IMR-90 (cell line): ENCODE measurements around the gene KIF6. TPM values are rescaled to one million over a fixed set of nuclear protein-coding genes. Genes with fewer than 3 reads are reported as not detected.

ENCODE experiments used
- ATAC-seq: fragments of 200-7000 bp; cut with Tn5 transposase; 2 replicates; pipeline ENCODE4 v1.9.1; 2020; ENCODE audit warnings: low read depth, mild to moderate bottlenecking, moderate library complexity
- BruUV-seq: library from RNA; stranded (reverse); fragments of 400-500 nt; replicated peaks from 2 replicates; lab custom pipeline; 2021; lab: Mats Ljungman, UMichigan
- CTCF ChIA-PET: fragments of 300-600 bp; formaldehyde crosslinking; extraction: SDS; loops from one replicate; lab custom pipeline; 2021; ENCODE audit warnings: antibody characterized with exemption; lab: Yijun Ruan, JAX
- POLR2A ChIA-PET: fragments of 300-600 bp; sonication (Branson Sonifier 250); formaldehyde crosslinking; loops from one replicate; lab custom pipeline; 2022; ENCODE audit warnings: antibody characterized with exemption; ENCODE audit not compliant: unreplicated experiment; lab: Charles Lee
- DNase-seq: peaks from one replicate; pipeline ENCODE4 v3.0.0; 2013
- H2AFZ ChIP-seq: replicated peaks from 2 replicates; pipeline ENCODE3; 2013; ENCODE audit warnings: low read length, mild to moderate bottlenecking; ENCODE audit not compliant: poor library complexity
- H2AK5ac ChIP-seq: 2 replicates; pipeline ENCODE4 v1.6.1; 2013; ENCODE audit warnings: low read depth, low read length, inconsistent platforms
- H2AK9ac ChIP-seq: replicated peaks from 2 replicates; pipeline ENCODE3; 2013; ENCODE audit warnings: mild to moderate bottlenecking, low read depth, low read length, moderate library complexity; ENCODE audit not compliant: poor library complexity
- H2BK120ac ChIP-seq: 2 replicates; pipeline ENCODE4 v1.6.1; 2013; ENCODE audit warnings: low read depth, low read length, inconsistent platforms
- H2BK15ac ChIP-seq: 3 replicates; pipeline ENCODE4 v1.6.1; 2013; ENCODE audit warnings: low read depth, low read length, inconsistent platforms
- H2BK20ac ChIP-seq: 2 replicates; pipeline ENCODE4 v1.6.1; 2013; ENCODE audit warnings: low read depth, mild to moderate bottlenecking, inconsistent platforms, low read length, moderate library complexity
- H2BK5ac ChIP-seq: 2 replicates; pipeline ENCODE4 v1.6.1; 2013; ENCODE audit warnings: mild to moderate bottlenecking, low read depth, low read length, inconsistent platforms; ENCODE audit not compliant: poor library complexity, severe bottlenecking
- H3K14ac ChIP-seq: replicated peaks from 2 replicates; pipeline ENCODE4 v1.6.1; 2013; ENCODE audit warnings: low read depth, low read length, inconsistent platforms
- H3K18ac ChIP-seq: 2 replicates; pipeline ENCODE4 v1.6.1; 2013; ENCODE audit warnings: low read depth, low read length, control low read depth
- H3K23ac ChIP-seq: 2 replicates; pipeline ENCODE4 v1.6.1; 2013; ENCODE audit warnings: low read depth, low read length, inconsistent platforms
- H3K27ac ChIP-seq: 2 replicates; pipeline ENCODE4 v1.5.1; 2013; ENCODE audit warnings: mild to moderate bottlenecking, control low read depth, low read length; ENCODE audit not compliant: insufficient read depth
- H3K27me3 ChIP-seq: 2 replicates; pipeline ENCODE4 v1.6.1; 2013; ENCODE audit warnings: low read length; ENCODE audit not compliant: control insufficient read depth, insufficient read depth
- H3K36me3 ChIP-seq: 2 replicates; pipeline ENCODE4 v1.6.1; 2013; ENCODE audit warnings: low read length, mixed read lengths; ENCODE audit not compliant: control insufficient read depth, insufficient read depth
- H3K4ac ChIP-seq: 2 replicates; pipeline ENCODE4 v1.6.1; 2013; ENCODE audit warnings: low read depth, low read length, inconsistent platforms
- H3K4me1 ChIP-seq: 2 replicates; pipeline ENCODE4 v1.6.1; 2013; ENCODE audit warnings: low read length, mixed read lengths; ENCODE audit not compliant: control insufficient read depth, insufficient read depth
- H3K4me2 ChIP-seq: 2 replicates; pipeline ENCODE4 v1.6.1; 2013; ENCODE audit warnings: low read depth, mild to moderate bottlenecking, control low read depth, low read length, moderate library complexity
- H3K4me3 ChIP-seq: 2 replicates; pipeline ENCODE4 v1.5.1; 2013; ENCODE audit warnings: low read depth, mild to moderate bottlenecking, control low read depth, low read length, moderate library complexity; ENCODE audit not compliant: insufficient read depth
- H3K56ac ChIP-seq: 2 replicates; pipeline ENCODE4 v1.6.1; 2013; ENCODE audit warnings: low read length, inconsistent platforms; ENCODE audit not compliant: insufficient read depth; ENCODE audit errors: extremely low read depth
- H3K79me1 ChIP-seq, 2 experiments: 2 replicates each; pipeline ENCODE4 v1.6.1; 2013; ENCODE audit warnings: low read length in 2 of 2, inconsistent platforms in 1 of 2, low read depth in 1 of 2
- H3K9ac ChIP-seq: 2 replicates; pipeline ENCODE4 v1.6.1; 2013; ENCODE audit warnings: low read depth, low read length, control low read depth
- H3K9me1 ChIP-seq: 2 replicates; pipeline ENCODE4 v1.6.1; 2013; ENCODE audit warnings: low read length, inconsistent platforms; ENCODE audit not compliant: insufficient read depth
- H3K9me3 ChIP-seq: 2 replicates; pipeline ENCODE4 v1.6.1; 2013; ENCODE audit warnings: low read length; ENCODE audit not compliant: control insufficient read depth, insufficient read depth
- H4K20me1 ChIP-seq: 2 replicates; pipeline ENCODE4 v1.6.1; 2013; ENCODE audit warnings: low read length, inconsistent platforms; ENCODE audit not compliant: insufficient read depth
- H4K5ac ChIP-seq: 2 replicates; pipeline ENCODE4 v1.6.1; 2013; ENCODE audit warnings: mild to moderate bottlenecking, low read depth, low read length, control low read depth
- H4K8ac ChIP-seq, 2 experiments: 2 replicates each; pipeline ENCODE4 v1.6.1; 2013; ENCODE audit warnings: low read depth in 2 of 2, low read length in 2 of 2, control low read depth in 1 of 2, inconsistent platforms in 1 of 2
- H4K91ac ChIP-seq: 2 replicates; pipeline ENCODE4 v1.6.1; 2013; ENCODE audit warnings: low read depth, low read length, inconsistent platforms; ENCODE audit not compliant: insufficient read depth
- BHLHE40 ChIP-seq: fragments of 150-350 bp; IDR thresholded peaks from 2 replicates; pipeline ENCODE4 v1.6.1; 2016; ENCODE audit warnings: mild to moderate bottlenecking, low read depth, low read length
- MAFK ChIP-seq: IDR thresholded peaks from 2 replicates; pipeline ENCODE4 v1.6.1; 2012; ENCODE audit warnings: low read depth, low read length, improper control_type of control experiment
- MAZ ChIP-seq: IDR thresholded peaks from 2 replicates; pipeline ENCODE4 v1.6.1; 2012; ENCODE audit warnings: low read depth, mild to moderate bottlenecking, low read length, improper control_type of control experiment, moderate library complexity, borderline replicate concordance
- POLR2A ChIP-seq: IDR thresholded peaks from 2 replicates; pipeline ENCODE4 v1.6.1; 2012; ENCODE audit warnings: mild to moderate bottlenecking, low read depth, low read length
- RAD21 ChIP-seq: IDR thresholded peaks from 2 replicates; pipeline ENCODE4 v1.6.1; 2012; ENCODE audit warnings: low read length, improper control_type of control experiment
- RCOR1 ChIP-seq: IDR thresholded peaks from 2 replicates; pipeline ENCODE4 v1.6.1; 2012; ENCODE audit warnings: mild to moderate bottlenecking, low read length, improper control_type of control experiment; ENCODE audit not compliant: insufficient replicate concordance
- SMC3 ChIP-seq: fragments of 150-350 bp; IDR thresholded peaks from 2 replicates; pipeline ENCODE4 v1.6.1; 2016; ENCODE audit warnings: low read depth, mild to moderate bottlenecking, antibody characterized with exemption, low read length, moderate library complexity
- USF2 ChIP-seq: fragments of 150-350 bp; IDR thresholded peaks from 2 replicates; pipeline ENCODE4 v1.6.1; 2017; ENCODE audit warnings: mild to moderate bottlenecking, antibody characterized with exemption, low read length, low read depth
- WGBS, 2 experiments: methylation state at CpG; one replicate each; pipeline versions ENCODE4 v1.1.5 to v1.1.7; 2013; ENCODE audit warnings: missing lambda C conversion rate in 2 of 2; ENCODE audit not compliant: insufficient read length in 1 of 2; ENCODE audit errors: extremely low coverage in 2 of 2; 5-methylcytosine and 5-hydroxymethylcytosine counted together
- dilution Hi-C: fragments of 300-500 bp; cut with HindIII; formaldehyde crosslinking; loops from one replicate; pipeline ENCODE4 v1.14.3; 2018; ENCODE audit warnings: low sequenced_read_pairs; ENCODE audit not compliant: unreplicated experiment
- in situ Hi-C: fragments of 300-500 bp; cut with MboI; formaldehyde crosslinking; loops from 3 replicates; pipeline ENCODE4 v1.14.3; 2019; ENCODE audit warnings: low sequenced_read_pairs, inconsistent platforms, mixed read lengths
- intact Hi-C: fragments of 100-400 bp; cut with micrococcal nuclease; formaldehyde crosslinking; loops from 2 replicates; pipeline ENCODE4 v1.10.0; 2022
- polyA plus RNA-seq, 3 experiments: library from polyadenylated mRNA; depleted of rRNA; stranded (reverse); fragments of >200 nt; gene quantifications; 2 replicates each; pipeline ENCODE4 v1.2.3, GENCODE V29; 2012; ENCODE audit warnings: low replicate concordance in 1 of 3
- total RNA-seq: library from RNA; depleted of rRNA; stranded (reverse); fragments of >200 nt; gene quantifications from 2 replicates; pipeline ENCODE4 v1.2.3, GENCODE V29; 2012

Gene KIF6
- total and polyA plus RNA-seq, 2 of the 4 experiments (the other 2 are of a cell fraction): under 0.01 to 0.10 TPM

- dilution Hi-C loops: no loop called here
- CTCF ChIA-PET: no interaction called here
Measured at GRCh38 chr6:39330057-39330456, 395.2 kb downstream of the KIF6 start.

More at GRCh38 chr6:39330057-39330456, 395.2 kb downstream of the KIF6 start:
- Histone ChIP-seq H3K4me2 (no peak overlapping the region), H3K27ac (no peak overlapping the region), H2BK120ac (no peak overlapping the region), H2AK9ac (peak overlapping the region; percentile 3), H3K18ac (no peak overlapping the region), H3K9ac (no peak overlapping the region), H3K23ac (no peak overlapping the region), H3K4me3 (no peak overlapping the region), H3K4ac (no peak overlapping the region), H2AFZ (no peak overlapping the region), H3K14ac (no peak overlapping the region), H3K27me3 (no peaks in the 10 kb centered on the region; the same call in 1 of the 2 replicates), H2BK20ac (no peak overlapping the region), H3K79me1 (no peaks in the 10 kb centered on the region), H3K9me3 (no peaks in the 10 kb centered on the region), H2BK15ac (no peak overlapping the region), H3K9me1 (no peaks in the 10 kb centered on the region), H3K56ac (no peak overlapping the region), H4K8ac (no peak overlapping the region), H4K20me1 (no peaks in the 10 kb centered on the region), H3K36me3 (no peaks in the 10 kb centered on the region), H4K91ac (no peak overlapping the region), H2AK5ac (no peak overlapping the region), H2BK5ac (no peak overlapping the region), H4K5ac (no peak overlapping the region), H3K4me1 (no peaks in the 10 kb centered on the region)
- 78% methylated on average over 2 of the region's 3 CpGs; no CpG with 5 or more reads in 1 of the 2 experiments for WGBS, 2 experiments
- no peak for DNase-seq
- ATAC-seq: no peak
- intact Hi-C loops (no loop called here), in situ Hi-C loops (no loop called here)
- TF ChIP-seq MAFK: no peak
- no peak for TF ChIP-seq POLR2A
- no peak for TF ChIP-seq SMC3
- no peak for TF ChIP-seq BHLHE40
- no peak for TF ChIP-seq MAZ
- no peak for TF ChIP-seq USF2
- TF ChIP-seq RAD21: no peak
- TF ChIP-seq RCOR1: no peak
- POLR2A ChIA-PET: no interaction called here
- no TSS peak for BruUV-seq
